Stimulated activated CD4-positive, alpha-beta T cell treated with anti-CD3 and anti-CD28 coated beads, TNF-alpha, amount 100 ng/mL, for 1 hour (primary cell): ENCODE data around the gene PPP1CA.
A peak's percentile ranks its signal among the peaks of the same experiment; 100 is the strongest.

ENCODE experiments used
- DNase-seq, 3 donors: peaks; one replicate each; pipeline ENCODE4 v3.0.0-alpha.2; 2020; ENCODE audit warnings: low read depth in 3 of 3, low spot score in 1 of 3

Gene PPP1CA

DNA sequence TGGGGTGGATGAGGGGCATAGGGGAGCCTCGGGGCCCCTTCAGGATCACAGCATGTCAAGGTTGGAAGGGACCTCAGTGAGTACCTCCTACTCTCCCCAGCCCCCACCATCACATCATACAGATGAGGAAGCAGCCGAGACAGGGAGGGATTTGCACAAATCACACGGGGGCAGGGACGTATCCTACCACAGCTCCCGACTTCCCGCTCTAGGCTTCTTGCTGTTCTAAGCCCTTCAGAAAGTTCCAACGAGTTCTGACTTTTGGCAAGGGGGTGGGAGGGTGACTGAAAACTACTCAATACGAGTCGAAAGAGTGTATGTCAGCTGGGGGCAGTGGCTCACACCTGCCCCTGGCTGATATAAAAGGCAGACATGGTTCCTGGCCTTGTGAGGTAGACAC lies 14.6 kb downstream of the PPP1CA start:
- DNase-seq = no peak

DNA sequence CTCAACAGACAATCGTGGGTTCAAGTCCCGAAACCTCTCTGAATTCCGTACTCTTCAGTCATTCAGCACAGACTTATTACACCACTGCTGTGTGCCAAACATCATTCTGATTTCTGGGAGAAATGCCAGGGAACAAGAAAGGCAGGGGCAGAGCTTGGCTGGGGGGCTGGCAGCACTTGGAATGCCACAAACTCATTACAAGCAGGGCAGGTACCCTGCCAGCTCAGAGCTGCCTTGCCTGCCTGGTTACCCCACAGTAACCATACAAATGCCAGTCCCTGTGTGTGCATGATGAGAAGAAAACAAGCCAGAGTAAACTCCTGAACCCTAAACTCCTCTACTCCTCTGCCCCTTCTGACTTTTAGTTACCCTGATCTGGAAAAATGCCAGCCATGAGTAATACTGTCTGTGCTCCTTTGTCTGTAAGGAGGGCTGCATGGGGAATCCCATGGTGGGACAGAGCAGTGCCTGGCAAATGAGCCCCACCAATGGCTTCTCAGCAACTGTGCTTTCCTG lies 16.7 kb downstream of the PPP1CA start:
- no peak for DNase-seq

DNA sequence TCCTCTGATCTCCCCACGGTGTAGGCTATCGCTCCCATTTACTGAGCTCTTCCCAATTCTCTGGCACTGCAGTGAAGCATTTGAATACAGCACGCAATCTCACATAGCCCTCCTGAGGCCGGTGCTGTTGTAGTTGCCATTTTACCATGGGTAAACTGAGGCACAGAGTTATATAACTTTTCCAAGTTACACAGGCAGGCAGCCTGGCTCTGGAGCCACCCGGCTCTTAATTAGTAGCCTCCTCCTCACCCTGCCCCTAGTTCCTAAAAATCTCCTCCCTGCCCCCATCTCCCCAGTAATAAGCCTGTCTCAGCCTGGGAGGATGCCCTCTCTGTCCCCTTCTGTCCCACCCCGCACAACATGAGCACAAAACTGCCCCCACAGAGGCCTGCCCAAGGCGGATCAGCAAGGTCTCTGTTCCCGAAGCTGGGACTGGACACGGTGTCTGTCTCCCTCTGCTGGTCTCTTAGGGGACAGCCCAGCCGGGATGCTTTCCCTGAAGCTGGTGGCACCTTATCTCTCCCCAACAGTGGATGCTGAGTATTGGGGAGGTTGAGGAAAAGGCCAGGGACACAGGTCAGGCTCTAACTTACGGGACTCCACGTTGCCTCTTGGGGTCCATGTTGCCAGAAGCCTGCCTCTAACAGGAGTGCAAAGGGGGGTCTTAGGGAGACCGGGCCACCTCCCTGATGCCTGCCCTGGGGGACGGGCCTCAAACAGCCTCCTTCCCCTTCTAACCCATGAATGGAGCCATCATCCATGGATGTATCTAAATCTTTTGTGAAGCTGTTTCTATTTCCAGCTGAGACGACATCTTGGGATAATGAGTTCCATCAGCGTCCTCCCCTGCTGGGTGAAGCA lies 19.2 kb downstream of the PPP1CA start:
- peak; percentile 71 to 75 (median 73) for DNase-seq

DNA sequence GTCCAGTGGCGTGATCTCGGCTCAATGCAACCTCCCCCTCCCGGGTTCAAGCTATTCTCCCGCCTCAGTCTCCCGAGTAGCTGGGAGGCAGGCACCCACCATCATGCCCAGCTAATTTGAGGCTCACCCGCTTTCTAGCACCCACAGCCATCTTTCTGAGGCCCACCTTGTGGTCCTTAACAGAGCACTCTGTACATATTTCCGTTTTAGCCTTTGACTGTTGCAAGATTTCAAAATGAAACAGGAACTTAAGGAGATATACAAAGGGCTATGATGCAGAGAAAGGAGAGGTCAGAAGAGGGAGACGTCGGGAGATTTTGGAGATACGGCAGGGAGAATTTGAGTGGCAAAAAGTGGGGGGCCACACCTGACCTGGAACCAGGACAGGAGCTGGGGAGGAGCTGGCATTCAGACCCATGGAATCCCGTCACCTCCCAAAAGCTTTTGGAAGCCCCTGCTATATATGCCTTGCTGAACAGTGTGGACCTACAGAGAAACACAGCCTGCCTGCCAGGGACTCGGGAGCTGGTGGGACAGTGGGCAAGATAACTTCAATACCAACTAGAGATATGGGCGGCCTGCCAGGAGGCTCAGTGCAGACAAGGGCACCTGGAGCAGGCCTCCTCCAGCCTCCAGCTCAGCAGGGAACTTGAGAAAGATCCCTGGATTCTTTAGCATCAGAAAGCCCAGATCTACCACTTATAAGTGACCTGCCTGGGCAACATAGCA lies 20.2 kb downstream of the PPP1CA start:
- DNase-seq = no peak

DNA sequence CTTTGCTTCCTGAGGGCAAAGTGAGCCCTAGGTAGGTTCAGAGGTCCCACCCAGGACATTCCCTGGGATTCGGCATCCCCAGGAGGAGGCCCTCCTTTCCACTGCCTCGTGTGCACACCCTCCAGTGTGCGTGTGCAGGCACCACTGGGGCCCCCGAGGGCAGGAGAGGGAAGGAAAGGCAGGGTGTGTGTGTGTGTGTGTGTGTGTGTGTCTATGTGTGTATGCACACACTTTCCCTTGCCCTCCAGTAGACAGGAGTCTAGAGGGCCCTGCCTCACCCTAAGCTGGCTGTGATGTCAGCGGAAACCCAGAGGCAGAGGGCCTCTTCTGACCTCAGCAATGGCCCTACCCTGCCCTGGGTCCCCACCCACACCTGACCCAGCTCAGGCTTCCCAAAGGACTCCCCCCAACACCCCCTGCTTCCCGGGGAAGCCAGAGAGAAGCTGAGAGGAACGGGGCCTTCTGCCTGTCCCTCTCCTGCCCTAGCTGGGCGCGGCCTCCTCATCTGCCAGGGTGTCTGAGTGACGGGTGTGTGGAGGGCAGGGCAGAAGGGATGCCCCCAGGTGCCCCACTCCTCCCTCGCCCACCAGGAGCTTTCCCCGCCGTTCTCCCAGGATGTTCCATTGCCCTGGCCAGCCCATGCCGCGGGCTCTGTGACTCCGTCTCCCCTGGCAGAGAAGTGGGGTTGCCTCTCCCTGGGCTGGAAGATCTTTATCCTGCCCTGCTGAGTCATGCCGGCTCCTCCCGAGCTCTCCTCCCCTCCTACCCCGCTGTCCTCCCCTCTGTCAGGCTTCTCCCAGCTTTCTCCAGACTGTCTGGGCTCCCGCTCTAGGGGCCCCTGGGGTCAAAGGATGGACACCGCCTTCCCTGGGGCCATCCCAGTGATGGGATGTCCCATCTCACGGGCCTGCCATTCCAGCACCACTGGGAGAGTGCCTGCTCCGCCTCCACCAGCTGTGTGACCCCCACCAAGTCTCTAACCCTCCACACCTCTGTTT lies 22.3 kb downstream of the PPP1CA start:
- DNase-seq = no peak

DNA sequence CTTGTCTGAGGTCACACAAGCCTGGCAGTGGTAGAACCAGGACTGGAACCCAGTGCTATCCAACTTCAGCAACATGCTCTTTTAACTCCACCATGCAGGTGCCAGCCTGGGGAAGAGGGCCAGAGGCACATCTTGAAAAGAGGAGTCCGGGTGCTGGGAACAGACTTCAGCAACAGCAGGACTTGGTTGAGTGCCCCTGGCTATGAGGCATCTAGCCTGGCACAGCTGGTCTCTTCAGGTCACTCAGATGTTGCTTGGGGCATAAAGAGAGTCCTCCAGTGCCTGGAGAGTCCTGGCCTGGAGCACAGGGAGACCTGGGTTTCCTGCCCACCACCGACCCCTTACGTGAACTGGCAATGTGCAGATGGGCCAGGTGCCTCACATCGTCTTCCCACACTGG lies 23.1 kb downstream of the PPP1CA start:
- DNase-seq = no peak

DNA sequence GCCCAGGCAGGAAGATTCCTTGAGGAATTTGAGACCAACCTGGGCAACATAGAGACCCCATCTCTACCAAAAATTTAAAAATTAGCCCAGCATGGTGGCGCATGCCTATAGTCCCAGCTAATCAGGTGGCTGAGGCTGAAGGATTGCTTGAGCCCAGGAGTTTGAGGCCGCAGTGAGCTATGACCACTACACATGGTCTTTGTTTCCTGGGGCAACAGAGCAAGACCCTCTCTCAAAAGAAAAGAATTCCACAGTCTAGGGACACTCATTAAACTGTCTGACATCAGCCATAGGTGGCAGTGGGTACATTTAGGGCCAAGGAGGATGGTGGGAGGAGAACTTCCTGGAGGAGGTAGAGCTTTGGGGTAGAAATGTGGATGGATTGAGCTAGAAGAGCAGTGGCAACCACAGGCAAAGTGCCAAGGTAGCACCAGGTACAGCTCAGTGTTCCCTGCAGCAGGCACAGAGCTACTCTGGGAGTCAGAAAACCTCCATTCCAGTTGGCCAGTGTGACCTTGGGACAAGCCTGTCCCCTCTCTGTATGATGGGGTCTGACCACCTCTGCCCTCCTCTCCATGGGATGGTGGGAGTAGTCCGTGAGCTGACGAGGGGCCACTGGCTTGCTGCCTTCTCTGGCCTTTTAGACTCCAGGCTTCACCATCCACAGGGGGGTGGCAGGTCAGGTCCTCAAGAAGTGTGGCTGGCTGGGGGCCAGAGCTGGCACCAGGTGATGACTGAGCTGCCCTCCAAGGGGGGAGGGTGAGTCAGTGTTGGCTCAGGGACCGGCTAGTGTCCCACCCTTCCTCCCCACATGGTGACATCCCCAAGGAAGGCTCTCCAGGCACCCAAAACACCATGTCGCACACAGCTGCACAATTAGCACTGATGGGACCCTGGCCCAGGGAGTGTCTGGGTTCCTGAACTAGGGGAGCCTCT lies 24.5 kb downstream of the PPP1CA start:
- no peak for DNase-seq

DNA sequence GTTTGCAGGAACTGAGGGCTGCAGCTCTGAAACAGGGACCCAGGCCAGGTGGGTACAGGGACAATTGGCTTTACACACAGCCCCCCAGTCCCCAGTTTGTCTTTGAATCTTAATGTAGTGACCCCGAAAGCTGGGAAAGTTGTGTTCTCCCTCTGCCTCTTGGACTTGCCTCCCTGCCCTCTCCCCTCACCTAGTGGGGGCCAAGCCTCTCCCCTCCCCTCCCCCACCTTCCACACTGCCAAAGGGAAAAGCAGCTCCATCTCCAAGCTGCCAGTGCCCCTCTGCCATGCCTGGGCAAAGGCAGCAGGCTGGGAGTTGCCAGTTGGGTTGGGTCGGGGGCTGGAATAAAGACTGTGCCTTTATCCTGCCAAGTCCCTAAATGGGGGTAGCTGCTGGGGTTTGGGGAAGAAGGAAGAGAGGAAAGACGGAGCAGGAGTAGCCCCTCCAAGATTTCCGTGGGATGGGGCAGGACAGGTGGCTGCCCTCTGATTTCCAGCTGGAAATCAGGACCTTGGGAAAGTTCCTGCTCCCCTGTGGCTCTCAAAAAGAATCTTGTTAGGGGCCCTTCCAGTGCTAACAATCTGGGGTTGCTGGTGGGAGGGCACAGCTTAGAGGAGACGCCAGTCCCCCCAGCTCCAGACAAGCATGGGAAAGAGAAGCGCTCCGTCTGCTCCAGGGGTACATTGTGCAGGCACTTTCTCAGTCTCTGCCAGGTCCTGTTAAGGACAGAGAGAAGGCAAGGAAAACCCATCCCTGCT lies 25.4 kb downstream of the PPP1CA start:
- DNase-seq = no peak

DNA sequence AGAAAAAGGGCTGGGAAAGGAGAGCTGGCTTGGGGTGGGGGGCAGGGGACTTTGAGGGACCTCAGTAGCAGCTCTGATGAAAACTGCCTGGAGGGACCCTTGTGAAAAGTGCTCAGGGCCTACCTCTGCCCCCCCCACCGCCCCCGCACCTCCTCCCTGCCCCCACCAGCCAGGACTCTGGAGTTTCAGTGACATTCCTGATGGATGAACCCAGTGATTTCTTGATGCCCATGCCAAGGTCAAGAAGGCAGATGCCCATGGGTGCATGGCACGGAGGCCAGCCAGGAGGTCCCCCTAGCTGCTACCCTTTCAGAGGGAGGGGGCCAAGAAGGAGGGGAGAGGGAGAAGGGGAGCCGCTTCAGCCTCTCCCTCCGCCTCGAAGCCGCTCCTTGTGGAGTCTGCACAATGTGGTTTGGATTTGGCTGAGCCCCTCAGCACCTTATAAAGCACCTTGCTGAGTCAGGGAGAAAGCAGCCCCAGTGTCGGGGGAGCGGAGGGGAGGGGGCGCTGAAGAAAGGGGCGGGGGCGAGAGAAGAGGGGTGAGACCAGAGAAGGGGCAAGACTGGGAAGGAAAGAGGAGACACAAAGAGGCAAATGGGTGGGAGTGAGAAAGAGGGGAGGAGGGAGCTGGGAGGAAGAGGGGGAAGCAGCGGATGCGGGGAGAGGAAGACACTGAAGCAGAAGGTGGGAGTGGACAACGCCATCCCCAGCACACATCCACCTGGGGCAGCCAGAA lies 26.2 kb downstream of the PPP1CA start:
- DNase-seq = no peak

DNA sequence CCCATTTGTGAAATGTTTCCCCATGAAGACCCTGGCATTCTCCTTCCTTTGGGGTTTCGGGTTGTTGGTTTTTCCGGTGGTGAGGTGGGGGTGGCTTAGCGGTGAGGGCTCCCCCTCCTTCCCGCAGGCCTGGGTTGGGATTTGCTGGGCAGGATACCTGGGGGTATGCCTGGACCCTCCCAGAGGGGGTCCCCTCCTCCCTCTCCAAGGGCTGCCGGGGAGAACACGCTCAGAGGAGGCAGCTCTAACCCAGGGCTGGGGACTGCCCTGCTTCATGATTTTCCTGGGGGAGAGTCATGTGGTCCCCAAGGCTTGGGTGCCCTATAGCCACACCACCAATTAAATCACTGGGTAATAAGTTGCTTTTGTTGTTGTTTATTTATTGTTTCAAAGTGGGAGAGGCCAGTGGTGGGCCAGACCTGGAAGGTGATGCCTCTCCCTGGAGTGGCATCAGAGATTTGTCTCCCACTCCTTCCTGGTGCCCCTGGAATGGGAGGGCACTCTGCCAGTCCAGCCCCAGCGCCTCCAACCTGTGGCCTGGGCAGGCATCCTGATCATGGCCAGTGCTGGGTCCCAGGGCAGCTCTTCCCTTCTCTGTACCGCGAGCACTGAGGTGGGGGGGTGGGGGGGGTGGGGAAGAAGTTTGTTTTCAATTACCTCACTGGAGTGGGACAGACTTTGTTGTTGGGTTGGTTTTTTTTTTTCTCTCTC lies 26.9 kb downstream of the PPP1CA start:
- DNase-seq = no peak

DNA sequence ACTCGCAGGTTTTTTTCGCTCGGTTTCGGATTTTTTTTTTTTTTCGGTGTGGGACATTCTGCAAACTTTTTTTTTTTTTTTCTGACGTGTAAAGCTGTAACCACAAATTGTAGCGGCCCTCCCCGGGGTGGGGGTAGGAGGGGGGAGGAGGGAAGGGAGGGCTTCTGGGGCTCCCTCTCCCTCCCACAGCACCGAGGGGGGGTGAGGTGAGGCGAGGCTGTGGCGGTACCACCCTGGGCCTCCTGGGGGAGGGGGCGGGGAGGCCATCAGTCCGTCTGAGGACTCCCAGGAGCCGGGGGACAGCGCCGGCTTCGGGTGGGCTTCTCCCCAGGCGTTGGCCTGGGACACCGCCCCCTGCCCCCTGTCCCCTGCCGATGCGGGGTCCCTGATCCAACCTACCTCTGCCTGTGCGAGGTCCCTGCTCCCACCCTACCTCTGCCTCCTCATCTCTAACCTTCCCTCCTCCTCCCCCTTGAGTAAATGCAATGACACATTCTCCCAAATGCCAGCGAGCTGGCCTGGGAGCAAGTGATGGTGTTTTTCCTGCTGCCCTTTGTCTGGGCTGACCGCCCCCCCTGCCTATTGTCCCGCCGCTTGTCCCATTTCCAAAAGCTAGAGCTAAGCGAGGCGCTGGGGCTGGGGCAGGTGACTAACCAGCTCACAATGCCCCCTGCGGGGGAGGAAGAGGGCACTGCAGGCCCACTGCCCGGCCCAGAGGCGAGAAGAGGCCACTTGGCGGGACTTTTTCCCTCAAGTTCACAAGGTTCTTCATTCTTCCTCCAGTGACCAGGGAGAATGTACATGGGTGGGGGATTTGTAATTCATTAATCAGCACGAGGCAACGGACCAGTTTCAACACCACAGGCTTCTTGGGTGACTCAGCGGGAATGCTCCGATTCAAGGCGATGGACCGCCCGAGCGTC lies 27.7 kb downstream of the PPP1CA start:
- DNase-seq = peak in 2 of 3 donors; percentile 60 to 68

DNA sequence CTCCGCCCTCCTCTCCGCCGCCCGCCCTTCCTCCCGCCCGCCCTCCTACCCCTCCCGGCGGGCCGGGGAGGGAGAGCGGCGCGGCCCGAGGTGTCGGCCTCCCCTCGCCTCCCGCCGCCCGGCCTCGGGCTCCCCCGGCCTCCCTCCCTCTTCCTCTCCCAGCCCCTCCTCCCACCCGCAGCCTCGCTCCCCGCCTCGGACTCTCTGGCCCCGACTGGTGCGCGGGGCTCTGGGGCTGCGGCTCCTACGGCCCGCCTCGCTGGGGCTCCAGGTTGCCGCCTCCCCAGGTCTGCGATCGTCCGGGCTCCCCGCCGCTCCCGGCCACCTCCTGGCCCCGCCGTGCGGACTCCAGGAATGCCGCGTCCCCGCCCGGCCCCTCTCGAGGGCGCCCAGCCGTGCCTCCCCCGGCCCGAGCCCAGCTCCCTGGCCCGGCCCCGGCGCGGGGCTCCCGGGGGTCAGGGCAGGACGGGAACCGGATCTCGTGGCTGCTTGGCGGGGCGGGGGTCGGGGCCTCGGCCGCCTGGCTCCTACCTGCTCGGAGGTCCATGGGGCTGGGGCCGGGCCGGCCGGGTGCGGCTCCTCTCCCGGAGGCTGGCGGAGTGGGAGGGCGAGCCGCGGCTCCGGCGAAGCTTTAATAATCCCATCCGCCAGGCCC lies 28.5 kb downstream of the PPP1CA start, which contains the start of gene CLCF1:
TSS of gene CLCF1 (minus strand) at position 606 of the 655 bp plus-strand sequence. CDS start at position 547, 59 bp downstream.
- DNase-seq = no peak

DNA sequence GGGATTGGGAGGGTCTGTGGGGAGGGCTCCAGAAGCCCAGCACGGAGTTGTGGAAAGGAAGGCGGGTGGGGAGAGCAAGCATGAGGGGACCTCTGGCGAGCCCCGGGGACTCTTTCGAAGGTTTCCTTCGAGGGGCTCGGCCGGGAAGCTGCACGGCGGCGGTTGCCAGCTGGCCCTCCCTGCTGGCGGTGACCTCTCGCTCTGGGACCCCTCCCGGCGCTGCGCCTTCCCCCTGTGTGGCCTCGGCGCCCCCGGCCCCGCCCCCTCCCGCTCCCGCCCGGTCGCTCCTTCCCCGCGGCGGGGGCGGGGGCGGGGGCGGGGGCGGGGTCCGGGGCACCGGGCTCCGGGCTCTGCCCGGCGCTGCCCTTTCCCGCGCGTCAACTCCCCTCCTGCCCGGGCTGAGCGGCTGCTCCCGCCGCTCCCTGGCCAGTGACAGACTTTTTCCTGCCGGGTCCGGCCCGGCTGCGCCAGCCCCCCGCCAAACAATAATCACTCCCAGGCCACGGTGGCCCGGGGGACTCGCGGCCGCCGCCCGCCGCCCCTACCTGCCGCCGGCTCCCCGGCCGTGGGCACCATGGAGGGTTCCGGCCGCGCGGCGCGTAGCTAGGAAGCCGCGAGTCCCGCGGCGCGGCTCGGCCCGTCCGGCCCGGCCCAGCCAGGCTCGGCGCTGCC lies 29.2 kb downstream of the PPP1CA start:
- no peak for DNase-seq

DNA sequence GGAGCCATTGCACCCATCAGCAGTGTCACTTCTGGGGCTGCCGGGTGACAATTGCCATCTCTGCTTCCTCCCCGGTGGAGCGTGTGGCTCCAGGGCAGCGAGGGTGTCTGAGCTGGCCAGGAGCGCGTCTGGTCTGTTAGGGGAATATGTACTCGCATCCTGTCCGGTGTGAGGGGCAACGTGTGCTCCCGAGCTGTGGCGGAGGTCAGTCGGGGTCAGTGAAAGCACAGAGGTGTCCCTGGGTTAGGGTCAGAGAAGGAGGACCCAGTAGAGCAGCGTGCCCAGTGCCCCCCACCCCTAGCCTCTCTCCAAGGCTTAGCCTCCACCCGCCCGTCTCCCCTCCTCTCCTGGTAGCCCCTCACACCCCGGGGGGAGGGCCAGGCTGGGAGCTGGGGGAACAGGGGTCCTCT lies 29.7 kb downstream of the PPP1CA start:
- no peak for DNase-seq

DNA sequence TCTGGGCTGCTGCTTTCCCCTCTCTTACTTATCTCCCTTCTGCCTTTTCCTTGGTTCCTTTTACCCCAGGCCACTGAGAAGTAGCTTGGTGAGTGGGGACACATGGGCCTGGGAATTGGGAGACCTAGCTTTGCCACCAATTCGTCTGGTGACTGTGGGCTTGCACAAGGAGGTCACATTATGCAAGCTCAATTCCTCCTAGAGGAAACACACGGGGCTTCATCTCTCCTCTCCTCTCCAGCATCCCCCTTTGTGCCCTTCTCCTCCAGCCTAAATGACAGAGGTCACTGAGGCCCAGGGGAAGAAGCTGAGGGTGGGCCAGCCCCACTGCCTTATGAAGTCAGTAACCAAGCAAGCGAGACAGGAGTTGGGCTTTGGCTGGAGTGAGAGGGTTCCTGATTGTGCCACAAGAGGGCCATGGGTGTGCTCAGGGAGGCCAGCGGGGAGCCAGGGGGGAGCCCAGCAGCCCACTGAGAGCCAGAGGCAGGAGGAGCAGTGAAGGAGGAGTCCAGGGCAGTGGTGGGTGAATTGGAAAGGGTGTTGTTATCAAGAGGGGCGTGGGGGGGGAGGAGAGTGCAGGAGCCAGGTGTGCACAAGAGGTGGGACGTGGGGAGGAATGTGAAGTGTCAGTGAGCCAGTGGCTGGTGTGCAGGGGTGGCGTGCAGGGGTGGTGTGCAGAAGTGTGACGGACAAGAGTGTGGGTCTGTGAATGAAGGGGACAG lies 30.3 kb downstream of the PPP1CA start:
- no peak for DNase-seq
